ENCODE measurements around the gene PIP4K2A. TPM values are rescaled to one million over a fixed set of nuclear protein-coding genes. Genes with fewer than 3 reads are reported as not detected.
A peak's percentile ranks its signal among the peaks of the same experiment; 100 is the strongest.

PIP4K2A gene
- total and polyA plus RNA-seq, 12 donors: 12.3 to 70.6 (median 28.5) TPM

DNA sequence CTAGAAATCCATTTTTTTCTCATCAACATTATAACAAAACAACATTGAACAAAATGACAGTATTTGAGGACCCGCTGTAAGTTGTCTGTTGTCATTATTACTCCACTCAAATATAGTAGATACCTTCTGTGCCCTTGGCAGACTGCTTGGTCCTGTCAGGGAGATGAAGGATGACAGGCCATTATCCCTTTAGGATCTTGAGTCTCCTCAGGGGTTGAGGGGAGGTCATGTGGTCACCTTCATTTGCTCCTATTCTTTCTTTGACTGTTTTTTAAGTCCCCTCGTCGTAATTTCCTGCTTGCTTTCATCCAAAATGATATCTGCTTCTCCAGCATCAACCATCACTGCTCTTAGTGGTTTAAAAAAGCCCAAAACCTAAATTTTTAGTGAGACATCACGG, 2.6 kb upstream of the PIP4K2A start:
- Histone ChIP-seq H3K36me3 (replicated peaks in 1 of 2) (no peaks in the 10 kb centered on the region), H3K9me3 (replicated peaks in 1 of 3) (no peaks in the 10 kb centered on the region), H3K4me1 (replicated peaks in 1 of 2) (peaks cover 7 to 14% of the 10 kb centered on the region in 2 donors), H3K27me3 (no peaks in the 10 kb centered on the region), H3K4me3 (no peak overlapping the region), H3K27ac (no peak overlapping the region)
- TF ChIP-seq CTCF (IDR thresholded peaks at IDR 0.05) (no peak), POLR2A (IDR thresholded peaks at IDR 0.05) (no peak)
- DNase-seq: no peak
- intact Hi-C loops (cut with DNase I): loop anchor here (10.0 kb wide), 3 partner anchors 102 to 268 kb away; no protein-coding TSS in a partner anchor
- WGBS, 4 donors: 79 to 87% (median 83%) methylated on average over 4 of the region's 4 CpGs

GRCh38 chr10:22715290-22715625, 880 bp upstream of the PIP4K2A start:
- Histone ChIP-seq H3K36me3 (replicated peaks in 1 of 2) (no peaks in the 10 kb centered on the region), H3K4me3 (no peak overlapping the region), H3K27ac (peak overlapping the region in 1 of 5 donors; percentile 95), H3K27me3 (no peaks in the 10 kb centered on the region), H3K9me3 (replicated peaks in 1 of 3) (no peaks in the 10 kb centered on the region), H3K4me1 (replicated peaks in 1 of 2) (peaks cover 14 to 31% of the 10 kb centered on the region in 2 donors)
- DNase-seq: no peak
- WGBS, 4 donors: 79 to 90% (median 86%) methylated on average over 7 of the region's 7 CpGs
- intact Hi-C loops (cut with DNase I): loop anchor here (10.0 kb wide), 3 partner anchors 100 to 270 kb away; no protein-coding TSS in a partner anchor
- TF ChIP-seq POLR2A (IDR thresholded peaks at IDR 0.05): no peak
- TF ChIP-seq CTCF (IDR thresholded peaks at IDR 0.05): no peak

DNA sequence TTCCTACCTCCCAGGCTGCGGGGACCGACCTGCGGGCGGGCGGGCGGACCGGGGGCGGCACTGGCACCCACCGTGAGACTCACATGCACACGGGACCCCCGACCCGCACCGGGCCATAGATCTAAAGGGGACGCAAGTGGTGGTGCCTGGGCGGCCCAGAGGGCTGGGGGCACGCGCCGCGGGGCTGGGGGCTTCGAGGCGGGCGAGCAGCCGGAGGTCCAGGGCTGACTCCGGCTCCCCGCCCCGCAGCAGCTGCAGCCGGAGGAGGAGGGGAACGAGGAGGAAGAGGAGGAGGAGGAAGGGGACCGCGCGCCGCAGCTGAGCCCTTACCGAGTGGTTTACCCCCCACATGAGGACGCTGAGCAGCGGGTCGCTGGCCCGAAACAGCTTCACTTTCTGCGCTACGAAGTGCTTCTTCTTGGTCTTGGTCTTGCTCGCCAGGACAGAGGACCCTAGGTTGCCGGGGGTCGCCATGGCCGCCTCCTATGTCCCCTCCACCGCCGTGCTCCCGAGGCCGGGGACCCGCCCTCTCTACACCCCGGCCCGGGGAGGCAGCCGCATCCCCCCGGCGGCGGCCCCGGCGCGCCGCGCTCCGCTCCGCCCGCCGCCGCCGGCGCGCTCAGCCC, 412 bp downstream of the PIP4K2A start:
- H3K36me3 ChIP-seq (replicated peaks in 1 of 2): no peaks in the 10 kb centered on the region
- TF ChIP-seq POLR2A (IDR thresholded peaks at IDR 0.05) (no peak), CTCF (IDR thresholded peaks at IDR 0.05) (no peak)
- H3K4me1 ChIP-seq (replicated peaks in 1 of 2): peaks cover 14 to 40% of the 10 kb centered on the region in 2 donors
- no peaks in the 10 kb centered on the region for H3K27me3 ChIP-seq
- peak in 6 of 7 donors; percentile 21 to 61 (median 40) for DNase-seq
- no peaks in the 10 kb centered on the region for H3K9me3 ChIP-seq (replicated peaks in 1 of 3)
- H3K27ac ChIP-seq: peak overlapping the region in 4 of 5 donors; percentile 83 to 95 (median 86)
- WGBS, 4 donors: 0 to 1% (median 0%) methylated on average over 6 to 67 of the region's 67 CpGs
- intact Hi-C loops (cut with DNase I): loop anchor here (10.0 kb wide), 3 partner anchors 99 to 271 kb away; no protein-coding TSS in a partner anchor
- H3K4me3 ChIP-seq: peak overlapping the region; percentile 46 to 89 (median 56)

GRCh38 chr10:22712956-22713852, 1.2 kb downstream of the PIP4K2A start:
- no peaks in the 10 kb centered on the region for H3K36me3 ChIP-seq (replicated peaks in 1 of 2)
- no peaks in the 10 kb centered on the region for H3K9me3 ChIP-seq (replicated peaks in 1 of 3)
- H3K27ac ChIP-seq: peak overlapping the region in 4 of 5 donors; percentile 83 to 95 (median 86)
- peak in 6 of 7 donors; percentile 16 to 39 (median 24) for DNase-seq
- WGBS, 4 donors: 0 to 1% (median 0%) methylated on average over 25 to 73 of the region's 73 CpGs
- peaks cover 14 to 40% of the 10 kb centered on the region in 2 donors for H3K4me1 ChIP-seq (replicated peaks in 1 of 2)
- intact Hi-C loops (cut with DNase I): loop anchor here (10.0 kb wide), 3 partner anchors 98 to 272 kb away; no protein-coding TSS in a partner anchor
- TF ChIP-seq POLR2A (IDR thresholded peaks at IDR 0.05): no peak
- no peak for TF ChIP-seq CTCF (IDR thresholded peaks at IDR 0.05)
- H3K27me3 ChIP-seq: no peaks in the 10 kb centered on the region
- peak overlapping the region; percentile 46 to 89 (median 56) for H3K4me3 ChIP-seq
